Activated B cell treated with CpG ODN at 0.5 μM for 24 hours (primary cell): ENCODE data around the gene RAB35. TPM values are rescaled to one million over a fixed set of nuclear protein-coding genes. Genes with fewer than 3 reads are reported as not detected.

ENCODE experiments used
- ATAC-seq: fragments of 200-7000 bp; cut with Tn5 transposase; one replicate; pipeline ENCODE4 v1.10.0; 2021; ENCODE audit warnings: low read depth, mild to moderate bottlenecking, moderate library complexity
- CTCF ChIA-PET: fragments of 350-600 bp; sonication (Branson Sonifier 250); formaldehyde crosslinking; loops from one replicate; lab custom pipeline; 2021; ENCODE audit warnings: antibody characterized with exemption; lab: Charles Lee
- POLR2A ChIA-PET: fragments of 350-600 bp; sonication (Branson Sonifier 250); formaldehyde crosslinking; loops from one replicate; lab custom pipeline; 2021; ENCODE audit warnings: antibody characterized with exemption; lab: Charles Lee
- DNase-seq: peaks from one replicate; pipeline ENCODE4 v3.0.0; 2022
- H3K27ac Mint-ChIP-seq: one replicate; pipeline ENCODE4 v1.8.0; 2020; ENCODE audit warnings: mixed read lengths
- H3K27me3 Mint-ChIP-seq: one replicate; pipeline ENCODE4 v1.8.0; 2021; ENCODE audit warnings: mixed read lengths
- H3K36me3 Mint-ChIP-seq: one replicate; pipeline ENCODE4 v1.8.0; 2021; ENCODE audit warnings: low read depth, mixed read lengths
- H3K4me1 Mint-ChIP-seq: one replicate; pipeline ENCODE4 v1.8.0; 2021; ENCODE audit warnings: mixed read lengths
- H3K4me3 Mint-ChIP-seq: one replicate; pipeline ENCODE4 v1.8.0; 2020; ENCODE audit warnings: mild to moderate bottlenecking, mixed read lengths
- H3K9me3 Mint-ChIP-seq: one replicate; pipeline ENCODE4 v1.8.0; 2020; ENCODE audit warnings: mixed read lengths
- CTCF ChIP-seq: fragments of 200-600 bp; IDR thresholded peaks from one replicate; pipeline ENCODE4 v1.8.0; 2022; ENCODE audit warnings: antibody characterized with exemption, mild to moderate bottlenecking
- intact Hi-C: fragments of 100-400 bp; cut with micrococcal nuclease; formaldehyde crosslinking; loops from one replicate; pipeline ENCODE4 v1.15.1; 2024
- total RNA-seq: library from RNA; stranded (reverse); gene quantifications from 2 replicates; pipeline ENCODE4 v1.2.3, GENCODE V29; 2022

RAB35 gene
- total RNA-seq, 1 donor from 2014 or later, result 45.6 TPM

- ChIA-PET CTCF (no interaction called here), POLR2A (interaction anchor here (1.1 kb wide), 2 partner anchors 12 to 111 kb away, joined by 3 read pairs; no protein-coding TSS in a partner anchor)
- H3K27ac Mint-ChIP-seq, result no peak overlapping the region
- H3K4me1 Mint-ChIP-seq, result peaks cover 11% of the 10 kb centered on the region
- DNase-seq, result no peak
- intact Hi-C loops, result loop anchor here (5.0 kb wide), 2 partner anchors 407 to 422 kb away; partner anchors contain the start of gene PRKAB1
- H3K9me3 Mint-ChIP-seq, result no peaks in the 10 kb centered on the region
- no peaks in the 10 kb centered on the region for H3K27me3 Mint-ChIP-seq
- TF ChIP-seq CTCF, result no peak
- H3K4me3 Mint-ChIP-seq, result no peak overlapping the region
- H3K36me3 Mint-ChIP-seq, result peaks cover 31% of the 10 kb centered on the region
- ATAC-seq, result no peak
Measured at GRCh38 chr12:120089796-120090195, 26.8 kb downstream of the RAB35 start.

DNA sequence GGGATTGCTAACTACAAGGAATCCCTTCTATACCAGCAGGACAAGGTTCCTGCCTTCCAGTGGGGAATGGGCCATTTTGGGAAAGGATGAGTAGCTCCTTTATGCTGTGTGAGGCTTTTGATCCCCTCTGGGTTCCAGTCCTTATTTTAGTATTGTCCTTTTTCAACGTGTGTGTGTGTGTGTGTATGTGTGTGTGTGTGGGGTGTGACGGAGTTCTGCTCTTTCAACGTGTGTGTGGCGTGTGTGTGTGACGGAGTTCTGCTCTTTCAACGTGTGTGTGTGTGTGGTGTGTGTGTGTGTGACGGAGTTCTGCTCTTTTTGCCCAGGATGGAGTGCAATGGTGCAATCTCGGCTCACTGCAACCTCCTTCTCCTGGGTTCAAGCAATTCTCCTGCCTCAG lies 27.4 kb downstream of the RAB35 start:
- Mint-ChIP-seq H3K9me3 (no peaks in the 10 kb centered on the region), H3K36me3 (peaks cover 27% of the 10 kb centered on the region), H3K4me1 (peaks cover 11% of the 10 kb centered on the region), H3K27me3 (no peaks in the 10 kb centered on the region), H3K4me3 (no peak overlapping the region), H3K27ac (no peak overlapping the region)
- ChIA-PET CTCF (no interaction called here), POLR2A (interaction anchor here (1.1 kb wide), 1 partner anchor 112 kb away, joined by 3 read pairs; no protein-coding TSS in a partner anchor)
- no peak for TF ChIP-seq CTCF
- intact Hi-C loops, result loop anchor here (5.0 kb wide), 2 partner anchors 407 to 422 kb away; partner anchors contain the start of gene PRKAB1
- ATAC-seq, result no peak
- no peak for DNase-seq

DNA sequence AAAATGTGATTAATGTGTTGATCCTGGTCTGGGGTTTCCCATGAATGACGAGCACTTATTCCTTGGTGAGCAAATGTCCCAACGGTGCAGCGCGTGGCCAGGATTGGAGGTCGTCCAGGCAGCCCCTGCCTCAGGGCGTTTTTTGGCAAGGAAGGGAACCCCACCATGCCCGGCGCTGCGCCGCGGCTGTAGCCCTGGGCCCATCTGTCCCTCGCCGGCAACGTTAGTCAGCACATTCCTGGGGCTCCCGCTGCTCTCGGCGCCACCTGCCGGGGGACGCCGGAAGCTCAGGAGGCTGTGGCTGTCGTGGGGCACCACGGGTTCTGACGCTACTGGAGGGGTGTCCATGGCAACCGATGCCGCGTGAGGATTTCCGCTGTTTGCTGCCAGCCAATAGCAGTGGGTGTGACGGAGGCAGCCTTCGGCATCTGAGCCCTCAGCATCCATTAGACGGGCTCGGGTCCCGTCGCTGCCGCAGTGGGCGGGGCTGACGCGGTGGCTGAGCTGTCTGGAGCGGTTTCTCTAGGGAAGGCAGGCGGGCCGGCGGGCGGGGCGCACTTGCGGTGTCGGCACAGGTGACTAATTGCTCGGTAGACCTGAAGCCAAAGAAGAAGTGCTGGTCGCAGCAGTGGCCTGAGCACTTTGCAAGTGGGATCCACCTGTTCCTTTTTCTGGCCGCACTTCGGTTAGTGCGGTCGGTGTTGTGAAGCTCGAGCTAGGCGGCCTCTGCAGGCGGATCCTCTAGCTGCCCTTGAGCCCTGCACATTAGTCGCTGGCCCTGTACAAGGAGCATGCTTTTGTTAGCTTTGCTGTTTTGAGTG lies 29.5 kb downstream of the RAB35 start:
- intact Hi-C loops, result loop anchor here (1.0 to 5.0 kb wide), 9 partner anchors 23 to 420 kb away; partner anchors contain the start of genes CIT, PRKAB1, RAB35 and RPLP0
- TF ChIP-seq CTCF, result peak; percentile 74
- H3K36me3 Mint-ChIP-seq, result peaks cover 19% of the 10 kb centered on the region
- POLR2A ChIA-PET, result interaction anchor here (0.6 to 2.0 kb wide), 14 partner anchors 22 to 419 kb away, joined by 3 to 27 read pairs (median 4); partner anchors contain the start of genes BICDL1, GCN1, PRKAB1 and RAB35
- H3K4me1 Mint-ChIP-seq, result peaks cover 11% of the 10 kb centered on the region
- peak; percentile 98 for DNase-seq
- CTCF ChIA-PET, result interaction anchor here (0.7 to 2.1 kb wide), 12 partner anchors 9 to 124 kb away, joined by 3 to 17 read pairs (median 4); partner anchors contain the start of genes BICDL1, RAB35 and RPLP0
- H3K9me3 Mint-ChIP-seq, result no peaks in the 10 kb centered on the region
- peak overlapping the region; percentile 81 for H3K27ac Mint-ChIP-seq
- H3K4me3 Mint-ChIP-seq, result peak overlapping the region; percentile 76
- H3K27me3 Mint-ChIP-seq, result no peaks in the 10 kb centered on the region
- peak; percentile 93 for ATAC-seq

GRCh38 chr12:120085920-120086645 lies 30.5 kb downstream of the RAB35 start:
- Mint-ChIP-seq H3K36me3 (peaks cover 13% of the 10 kb centered on the region), H3K9me3 (no peaks in the 10 kb centered on the region), H3K27ac (no peak overlapping the region), H3K4me3 (no peak overlapping the region), H3K4me1 (peaks cover 11% of the 10 kb centered on the region), H3K27me3 (no peaks in the 10 kb centered on the region)
- DNase-seq, result no peak
- POLR2A ChIA-PET, result interaction anchor here (1.2 to 2.0 kb wide), 7 partner anchors 25 to 206 kb away, joined by 3 to 27 read pairs (median 16); partner anchors contain the start of genes BICDL1, RAB35, RNU4-1 and RNU4-2
- TF ChIP-seq CTCF, result no peak
- CTCF ChIA-PET, result interaction anchor here (1.2 to 1.5 kb wide), 2 partner anchors 23 to 115 kb away, joined by 4 to 5 read pairs; partner anchors contain the start of gene RPLP0
- no peak for ATAC-seq
- intact Hi-C loops, result loop anchor here (2.0 to 5.0 kb wide), 4 partner anchors 147 to 419 kb away; partner anchors contain the start of genes CIT and PRKAB1
